Activated B cell treated with CpG ODN at 0.5 μM for 24 hours (primary cell): ENCODE data around the gene COBL. TPM values are rescaled to one million over a fixed set of nuclear protein-coding genes. Genes with fewer than 3 reads are reported as not detected.

Experiments used
- ATAC-seq: fragments of 200-7000 bp; cut with Tn5 transposase; one replicate; pipeline ENCODE4 v1.10.0; 2021; ENCODE audit warnings: low read depth, mild to moderate bottlenecking, moderate library complexity
- CTCF ChIA-PET: fragments of 350-600 bp; sonication (Branson Sonifier 250); formaldehyde crosslinking; loops from one replicate; lab custom pipeline; 2021; ENCODE audit warnings: antibody characterized with exemption; lab: Charles Lee
- POLR2A ChIA-PET: fragments of 350-600 bp; sonication (Branson Sonifier 250); formaldehyde crosslinking; loops from one replicate; lab custom pipeline; 2021; ENCODE audit warnings: antibody characterized with exemption; lab: Charles Lee
- DNase-seq: peaks from one replicate; pipeline ENCODE4 v3.0.0; 2022
- H3K27ac Mint-ChIP-seq: one replicate; pipeline ENCODE4 v1.8.0; 2020; ENCODE audit warnings: mixed read lengths
- H3K27me3 Mint-ChIP-seq: one replicate; pipeline ENCODE4 v1.8.0; 2021; ENCODE audit warnings: mixed read lengths
- H3K36me3 Mint-ChIP-seq: one replicate; pipeline ENCODE4 v1.8.0; 2021; ENCODE audit warnings: low read depth, mixed read lengths
- H3K4me1 Mint-ChIP-seq: one replicate; pipeline ENCODE4 v1.8.0; 2021; ENCODE audit warnings: mixed read lengths
- H3K4me3 Mint-ChIP-seq: one replicate; pipeline ENCODE4 v1.8.0; 2020; ENCODE audit warnings: mild to moderate bottlenecking, mixed read lengths
- H3K9me3 Mint-ChIP-seq: one replicate; pipeline ENCODE4 v1.8.0; 2020; ENCODE audit warnings: mixed read lengths
- CTCF ChIP-seq: fragments of 200-600 bp; IDR thresholded peaks from one replicate; pipeline ENCODE4 v1.8.0; 2022; ENCODE audit warnings: antibody characterized with exemption, mild to moderate bottlenecking
- intact Hi-C: fragments of 100-400 bp; cut with micrococcal nuclease; formaldehyde crosslinking; loops from one replicate; pipeline ENCODE4 v1.15.1; 2024
- total RNA-seq: library from RNA; stranded (reverse); gene quantifications from 2 replicates; pipeline ENCODE4 v1.2.3, GENCODE V29; 2022

Gene COBL
- total RNA-seq, 1 donor from 2014 or later = not detected

- CTCF ChIA-PET = no interaction called here
- intact Hi-C loops = loop anchor here (2.0 to 10.0 kb wide), 2 partner anchors 597 to 861 kb away; no protein-coding TSS in a partner anchor
These were observed 250.8 kb downstream of the COBL start for GRCh38 chr7:51065766-51066165.

GRCh38 chr7:51064688-51065087 is 251.9 kb downstream of the COBL start:
- intact Hi-C loops = loop anchor here (10.0 kb wide), 1 partner anchor 860 kb away; no protein-coding TSS in a partner anchor
- Mint-ChIP-seq H3K4me3 (no peak overlapping the region), H3K27me3 (no peaks in the 10 kb centered on the region), H3K27ac (no peak overlapping the region), H3K9me3 (no peaks in the 10 kb centered on the region), H3K4me1 (no peaks in the 10 kb centered on the region), H3K36me3 (no peaks in the 10 kb centered on the region)
- ChIA-PET CTCF (no interaction called here), POLR2A (no interaction called here)
- DNase-seq = no peak
- ATAC-seq = no peak
- TF ChIP-seq CTCF = no peak

More at GRCh38 chr7:51065766-51066165, 250.8 kb downstream of the COBL start:
- H3K27ac Mint-ChIP-seq = no peak overlapping the region
- no peaks in the 10 kb centered on the region for H3K9me3 Mint-ChIP-seq
- DNase-seq (no peak), ATAC-seq (no peak)
- no peak for TF ChIP-seq CTCF
- H3K4me3 Mint-ChIP-seq = no peak overlapping the region
- no peaks in the 10 kb centered on the region for H3K36me3 Mint-ChIP-seq
- H3K27me3 Mint-ChIP-seq = no peaks in the 10 kb centered on the region
- POLR2A ChIA-PET = no interaction called here
- no peaks in the 10 kb centered on the region for H3K4me1 Mint-ChIP-seq

GRCh38 chr7:51062222-51062987 is 254.2 kb downstream of the COBL start:
- Mint-ChIP-seq H3K36me3 (no peaks in the 10 kb centered on the region), H3K9me3 (no peaks in the 10 kb centered on the region), H3K27ac (no peak overlapping the region), H3K27me3 (no peaks in the 10 kb centered on the region), H3K4me1 (no peaks in the 10 kb centered on the region), H3K4me3 (no peak overlapping the region)
- POLR2A ChIA-PET = no interaction called here
- CTCF ChIA-PET = interaction anchor here (0.6 kb wide), 1 partner anchor 79 kb away, joined by 4 read pairs; no protein-coding TSS in a partner anchor
- intact Hi-C loops = loop anchor here (10.0 kb wide), 1 partner anchor 858 kb away; no protein-coding TSS in a partner anchor
- no peak for TF ChIP-seq CTCF
- no peak for DNase-seq
- no peak for ATAC-seq

GRCh38 chr7:51060536-51060935 is 256.1 kb downstream of the COBL start:
- POLR2A ChIA-PET = no interaction called here
- no peak for ATAC-seq
- no peak for DNase-seq
- intact Hi-C loops = loop anchor here (10.0 kb wide), 1 partner anchor 856 kb away; no protein-coding TSS in a partner anchor
- H3K27ac Mint-ChIP-seq = no peak overlapping the region
- no peaks in the 10 kb centered on the region for H3K9me3 Mint-ChIP-seq
- no peak for TF ChIP-seq CTCF
- no peaks in the 10 kb centered on the region for H3K36me3 Mint-ChIP-seq
- H3K4me3 Mint-ChIP-seq = no peak overlapping the region
- no peaks in the 10 kb centered on the region for H3K4me1 Mint-ChIP-seq
- no peaks in the 10 kb centered on the region for H3K27me3 Mint-ChIP-seq
- CTCF ChIA-PET = no interaction called here

- Mint-ChIP-seq H3K4me3 (no peak overlapping the region), H3K27ac (no peak overlapping the region), H3K9me3 (no peaks in the 10 kb centered on the region), H3K4me1 (no peaks in the 10 kb centered on the region), H3K27me3 (no peaks in the 10 kb centered on the region), H3K36me3 (no peaks in the 10 kb centered on the region)
- CTCF ChIA-PET = interaction anchor here (0.6 kb wide), 1 partner anchor 82 kb away, joined by 3 read pairs; no protein-coding TSS in a partner anchor
- DNase-seq (no peak), ATAC-seq (no peak)
- TF ChIP-seq CTCF = no peak
- intact Hi-C loops = loop anchor here (10.0 kb wide), 1 partner anchor 855 kb away; no protein-coding TSS in a partner anchor
- POLR2A ChIA-PET = no interaction called here
These were observed 257.0 kb downstream of the COBL start for GRCh38 chr7:51059504-51060142.
